Vagina (tissue), 2 donors: Measurements from ENCODE around the gene SMAP1. TPM values are rescaled to one million over a fixed set of nuclear protein-coding genes. Genes with fewer than 3 reads are reported as not detected.

Experiments
- DNase-seq, 2 donors: peaks; one replicate each; pipeline ENCODE4 v3.0.0-alpha.2; 2017; ENCODE audit errors: extremely low spot score in 2 of 2
- H3K27ac ChIP-seq: fragments of 200-600 bp; sonication (generic); one replicate; pipeline ENCODE4 v1.5.1; 2019
- H3K27me3 ChIP-seq: fragments of 200-600 bp; sonication (generic); one replicate; pipeline ENCODE4 v1.5.1; 2019
- H3K36me3 ChIP-seq, 2 donors: fragments of 200-600 bp; sonication (generic); one replicate each; pipeline ENCODE4 v1.5.1; 2017 to 2019
- H3K4me1 ChIP-seq: fragments of 200-600 bp; sonication (generic); one replicate; pipeline ENCODE4 v1.5.1; 2019
- H3K4me3 ChIP-seq, 2 donors: fragments of 200-600 bp; sonication (generic); 1 replicate in 1 of 2; 2 replicates in 1 of 2; pipeline ENCODE4 v1.5.1; 2016 to 2019
- H3K9me3 ChIP-seq: fragments of 200-600 bp; sonication (generic); one replicate; pipeline ENCODE4 v1.5.1; 2019
- POLR2A ChIP-seq, 2 donors: fragments of 450-650 bp; IDR thresholded peaks; one replicate each; pipeline ENCODE4 v1.6.1; 2017; ENCODE audit warnings: antibody characterized with exemption in 2 of 2, mild to moderate bottlenecking in 2 of 2, moderate library complexity in 2 of 2
- POLR2AphosphoS5 ChIP-seq, 2 donors: sonication (generic); formaldehyde crosslinking; IDR thresholded peaks; one replicate each; pipeline ENCODE4 v1.9.0; 2017; ENCODE audit warnings: antibody characterized with exemption in 2 of 2, mild to moderate bottlenecking in 2 of 2, low read depth in 1 of 2; ENCODE audit not compliant: insufficient read depth in 1 of 2
- intact Hi-C: fragments of 100-400 bp; cut with DNase I; formaldehyde crosslinking; loops from one replicate; pipeline ENCODE4 v1.15.1; 2023
- total RNA-seq: library from RNA; depleted of rRNA; stranded (reverse); fragments of >200 nt; gene quantifications from one replicate; pipeline ENCODE4 v1.2.3, GENCODE V29; 2016
- TF ChIP-seq, protein P1 (sequence below), 3 experiments: fragments of 450-650 bp in 2 of 3; fragments of 200-600 bp in 1 of 3; sonication (generic) in 1 of 3; IDR thresholded peaks; one replicate each; pipeline ENCODE4 v1.5.1; 2017 to 2019; ENCODE audit warnings: antibody characterized with exemption in 3 of 3, mild to moderate bottlenecking in 2 of 3, moderate library complexity in 2 of 3

Gene SMAP1
- total RNA-seq, 1 donor from 2014 or later: 26.3 TPM

DNA sequence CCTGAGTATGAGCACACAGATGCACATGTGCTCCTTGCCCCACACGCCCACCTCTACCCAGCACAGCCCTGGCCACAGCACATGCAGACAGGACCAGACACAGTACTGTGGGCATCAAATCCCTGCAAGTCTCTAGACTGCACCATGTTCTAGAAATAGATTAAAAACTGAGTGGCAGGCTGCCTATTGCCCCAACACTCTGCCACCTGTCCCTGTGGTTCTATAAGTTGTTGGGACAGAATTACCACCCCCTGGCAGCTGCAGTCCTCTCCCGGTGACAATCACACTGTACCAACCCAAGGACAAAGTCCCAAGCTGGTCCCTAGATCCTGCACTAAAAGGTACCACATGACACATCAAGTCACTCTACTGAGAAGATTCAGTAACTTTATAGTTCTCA lies 219.0 kb downstream of the SMAP1 start:
- no peak overlapping the region for H3K4me3 ChIP-seq
- intact Hi-C loops: loop anchor here (5.0 kb wide), 1 partner anchor 179 kb away; no protein-coding TSS in a partner anchor
- no peaks in the 10 kb centered on the region for H3K27me3 ChIP-seq
- H3K4me1 ChIP-seq: no peaks in the 10 kb centered on the region
- H3K9me3 ChIP-seq: no peaks in the 10 kb centered on the region
- no peaks in the 10 kb centered on the region for H3K36me3 ChIP-seq
- TF ChIP-seq POLR2A (IDR thresholded peaks at IDR 0.05) (no peak), POLR2AphosphoS5 (IDR thresholded peaks at IDR 0.05; ENCODE audit: insufficient read depth in 1 of 2, low read depth in 1 of 2) (no peak)
- TF ChIP-seq, protein P1, sequence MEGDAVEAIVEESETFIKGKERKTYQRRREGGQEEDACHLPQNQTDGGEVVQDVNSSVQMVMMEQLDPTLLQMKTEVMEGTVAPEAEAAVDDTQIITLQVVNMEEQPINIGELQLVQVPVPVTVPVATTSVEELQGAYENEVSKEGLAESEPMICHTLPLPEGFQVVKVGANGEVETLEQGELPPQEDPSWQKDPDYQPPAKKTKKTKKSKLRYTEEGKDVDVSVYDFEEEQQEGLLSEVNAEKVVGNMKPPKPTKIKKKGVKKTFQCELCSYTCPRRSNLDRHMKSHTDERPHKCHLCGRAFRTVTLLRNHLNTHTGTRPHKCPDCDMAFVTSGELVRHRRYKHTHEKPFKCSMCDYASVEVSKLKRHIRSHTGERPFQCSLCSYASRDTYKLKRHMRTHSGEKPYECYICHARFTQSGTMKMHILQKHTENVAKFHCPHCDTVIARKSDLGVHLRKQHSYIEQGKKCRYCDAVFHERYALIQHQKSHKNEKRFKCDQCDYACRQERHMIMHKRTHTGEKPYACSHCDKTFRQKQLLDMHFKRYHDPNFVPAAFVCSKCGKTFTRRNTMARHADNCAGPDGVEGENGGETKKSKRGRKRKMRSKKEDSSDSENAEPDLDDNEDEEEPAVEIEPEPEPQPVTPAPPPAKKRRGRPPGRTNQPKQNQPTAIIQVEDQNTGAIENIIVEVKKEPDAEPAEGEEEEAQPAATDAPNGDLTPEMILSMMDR (IDR thresholded peaks at IDR 0.05): no peak
- DNase-seq: no peak
- H3K27ac ChIP-seq: no peak overlapping the region

DNA sequence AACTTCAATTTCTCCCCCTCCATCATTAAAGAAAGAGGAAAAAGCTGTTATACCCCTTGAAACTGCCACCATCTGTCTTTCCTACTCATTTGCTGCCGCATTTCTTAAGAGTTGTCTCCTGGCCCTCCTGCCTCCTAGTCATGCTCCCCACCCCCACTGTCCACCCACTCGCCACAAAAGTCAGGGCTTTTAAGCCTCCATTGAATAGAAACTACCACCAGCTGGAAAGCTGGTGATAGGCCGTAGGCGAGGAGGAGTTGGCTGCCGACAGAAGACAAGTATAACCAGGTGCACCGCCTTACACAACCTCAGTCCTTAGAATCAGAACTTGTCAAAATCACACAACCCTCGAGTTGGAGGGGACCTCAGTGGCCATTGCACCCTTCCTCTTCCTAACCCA lies 221.6 kb downstream of the SMAP1 start:
- intact Hi-C loops: loop anchor here (5.0 kb wide), 1 partner anchor 182 kb away; no protein-coding TSS in a partner anchor
- Histone ChIP-seq H3K27ac (no peak overlapping the region), H3K9me3 (no peaks in the 10 kb centered on the region), H3K27me3 (no peaks in the 10 kb centered on the region), H3K36me3 (no peaks in the 10 kb centered on the region), H3K4me3 (no peak overlapping the region), H3K4me1 (no peaks in the 10 kb centered on the region)
- TF ChIP-seq POLR2A (IDR thresholded peaks at IDR 0.05) (no peak), POLR2AphosphoS5 (IDR thresholded peaks at IDR 0.05; ENCODE audit: insufficient read depth in 1 of 2, low read depth in 1 of 2) (no peak)
- TF ChIP-seq, protein P1 (IDR thresholded peaks at IDR 0.05): no peak
- DNase-seq: no peak

DNA sequence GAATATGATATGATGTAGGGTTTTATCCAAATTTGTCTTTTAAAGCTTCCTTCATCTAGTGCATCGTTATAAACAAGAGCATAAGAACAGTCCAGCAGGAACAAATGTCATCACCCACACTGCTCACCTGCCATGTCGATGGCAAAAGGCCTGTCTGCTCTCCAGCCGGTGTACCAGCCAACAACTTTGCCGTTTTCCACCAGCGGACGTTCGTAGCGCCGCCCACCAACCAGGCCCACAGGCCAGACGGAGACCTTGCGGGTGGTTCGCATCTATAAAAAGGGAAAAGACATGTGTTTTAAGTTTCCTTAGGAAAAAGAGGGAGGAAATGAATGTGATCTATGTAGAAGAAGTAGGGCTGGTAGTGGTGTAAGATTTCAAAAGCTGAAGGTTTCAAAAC lies 226.3 kb downstream of the SMAP1 start:
- Histone ChIP-seq H3K27me3 (no peaks in the 10 kb centered on the region), H3K27ac (no peak overlapping the region), H3K36me3 (no peaks in the 10 kb centered on the region), H3K4me3 (no peak overlapping the region), H3K4me1 (no peaks in the 10 kb centered on the region), H3K9me3 (no peaks in the 10 kb centered on the region)
- no peak for TF ChIP-seq POLR2AphosphoS5 (IDR thresholded peaks at IDR 0.05; ENCODE audit: insufficient read depth in 1 of 2, low read depth in 1 of 2)
- TF ChIP-seq POLR2A (IDR thresholded peaks at IDR 0.05): no peak
- TF ChIP-seq, protein P1 (IDR thresholded peaks at IDR 0.05): no peak
- intact Hi-C loops: no loop called here
- no peak for DNase-seq

DNA sequence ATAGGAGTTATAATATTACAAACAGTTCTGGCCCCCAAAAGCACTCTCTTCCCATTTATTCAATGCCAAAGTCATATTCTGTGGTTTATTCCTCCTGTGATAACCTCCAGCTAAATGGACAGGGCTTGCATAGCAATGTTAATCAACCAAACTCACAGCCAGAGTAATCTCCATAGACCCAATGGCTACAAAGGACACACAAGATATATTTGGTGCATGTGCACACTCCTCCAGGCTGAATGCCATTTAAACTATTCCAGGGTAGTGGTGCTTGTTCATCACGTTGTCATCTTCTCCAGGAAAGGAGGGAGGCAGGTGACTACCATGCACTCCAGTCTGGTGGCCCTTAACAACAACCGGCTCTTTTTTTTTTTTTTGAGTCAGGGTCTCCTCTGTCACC lies 232.4 kb downstream of the SMAP1 start:
- TF ChIP-seq POLR2AphosphoS5 (IDR thresholded peaks at IDR 0.05; ENCODE audit: insufficient read depth in 1 of 2, low read depth in 1 of 2) (no peak), POLR2A (IDR thresholded peaks at IDR 0.05) (no peak)
- TF ChIP-seq, protein P1 (IDR thresholded peaks at IDR 0.05): no peak
- H3K9me3 ChIP-seq: no peaks in the 10 kb centered on the region
- intact Hi-C loops: no loop called here
- H3K36me3 ChIP-seq: no peaks in the 10 kb centered on the region
- H3K27ac ChIP-seq: no peak overlapping the region
- no peak for DNase-seq
- no peaks in the 10 kb centered on the region for H3K4me1 ChIP-seq
- H3K4me3 ChIP-seq: no peak overlapping the region
- H3K27me3 ChIP-seq: no peaks in the 10 kb centered on the region

DNA sequence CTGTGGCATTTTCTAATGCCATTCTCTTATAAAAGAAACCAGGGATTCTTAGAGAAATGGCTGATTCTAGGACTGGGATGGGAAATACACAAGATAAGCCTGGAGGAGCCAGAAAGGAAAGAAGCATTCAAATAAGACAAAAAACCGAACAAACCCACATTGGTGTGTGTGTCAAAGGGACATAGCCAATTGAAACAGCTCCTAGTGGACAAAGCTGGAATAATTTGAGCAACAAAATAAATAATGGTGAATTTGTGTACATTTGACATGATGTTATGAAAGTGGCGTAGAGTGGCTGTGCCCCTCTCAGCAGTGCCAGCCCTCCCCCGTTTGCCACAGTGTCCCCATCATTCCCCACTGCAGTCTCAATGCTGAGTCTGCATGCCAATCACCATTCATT lies 233.6 kb downstream of the SMAP1 start:
- TF ChIP-seq POLR2A (IDR thresholded peaks at IDR 0.05) (no peak), POLR2AphosphoS5 (IDR thresholded peaks at IDR 0.05; ENCODE audit: insufficient read depth in 1 of 2, low read depth in 1 of 2) (no peak)
- TF ChIP-seq, protein P1 (IDR thresholded peaks at IDR 0.05): no peak
- no peaks in the 10 kb centered on the region for H3K27me3 ChIP-seq
- no peaks in the 10 kb centered on the region for H3K36me3 ChIP-seq
- DNase-seq: no peak
- no peaks in the 10 kb centered on the region for H3K9me3 ChIP-seq
- intact Hi-C loops: no loop called here
- H3K27ac ChIP-seq: no peak overlapping the region
- H3K4me1 ChIP-seq: no peaks in the 10 kb centered on the region
- H3K4me3 ChIP-seq: no peak overlapping the region
